Measurements from ENCODE around the gene RCAN1. TPM values are rescaled to one million over a fixed set of nuclear protein-coding genes. Genes with fewer than 3 reads are reported as not detected.

RCAN1 gene
- total RNA-seq, 1 experiment from 2014 or later: 9.7 TPM

- no TSS peak for BruUV-seq (replicated peaks)
- peaks cover 5 to 12% of the 10 kb centered on the region in 2 experiments; a peak in 3 of 4 replicates for H3K4me1 ChIP-seq (ENCODE audit: control insufficient read depth in 1 of 2, insufficient read depth in 2 of 2, low read length in 2 of 2)
- ChIA-PET RAD21 (ENCODE audit: low non-redundant PET in 1 of 2, low total read pairs in 2 of 2, uncharacterized antibody in 2 of 2, unreplicated experiment in 2 of 2) (interaction anchor here in 1 of 2 experiments (0.6 kb wide), 1 partner anchor 159 kb away, joined by 3 read pairs; no protein-coding TSS in a partner anchor), CTCF (interaction anchor here (2.1 kb wide), 1 partner anchor 13 kb away, joined by 10 read pairs; no protein-coding TSS in a partner anchor), POLR2A (no interaction called here)
- no peaks in the 10 kb centered on the region for H3K79me2 ChIP-seq (ENCODE audit: insufficient read depth, low read length)
- ATAC-seq (no peak), DNase-seq (ENCODE audit: low read depth, low spot score) (no peak)
- peak overlapping the region; percentile 94 for H3K4me2 ChIP-seq (ENCODE audit: low read length)
- H3K9me3 ChIP-seq (ENCODE audit: control insufficient read depth in 1 of 2, insufficient read depth in 1 of 2, low read depth in 1 of 2, low read length in 2 of 2): no peaks in the 10 kb centered on the region
- no peaks in the 10 kb centered on the region for H3K9me2 ChIP-seq (ENCODE audit: insufficient read depth)
- no peaks in the 10 kb centered on the region for H3K36me3 ChIP-seq (ENCODE audit: control insufficient read depth in 1 of 2, insufficient read depth in 2 of 2, low read length in 2 of 2)
- H3K27ac ChIP-seq (ENCODE audit: low read depth, low read length): no peak overlapping the region
- no peaks in the 10 kb centered on the region for H3K27me3 ChIP-seq (ENCODE audit: insufficient read depth, low read length)
- H2AFZ ChIP-seq (ENCODE audit: low read depth, low read length, poor library complexity, severe bottlenecking): peak overlapping the region; percentile 89
- intact Hi-C loops (cut with micrococcal nuclease): loop anchor here (2.0 to 10.0 kb wide), 2 partner anchors 15 to 61 kb away; no protein-coding TSS in a partner anchor
- no peaks in the 10 kb centered on the region for H4K20me1 ChIP-seq (ENCODE audit: insufficient read depth)
- no peak for TF ChIP-seq SIN3A (IDR thresholded peaks at IDR 0.05; ENCODE audit: low read depth)
- TF ChIP-seq YY1 (IDR thresholded peaks at IDR 0.05; ENCODE audit: extremely low read depth, insufficient replicate concordance, low read depth, low read length): no peak
- no peak for TF ChIP-seq JUND (IDR thresholded peaks at IDR 0.05)
- TF ChIP-seq MAX (IDR thresholded peaks at IDR 0.05): no peak
- no peak for TF ChIP-seq ELF1 (IDR thresholded peaks at IDR 0.05; ENCODE audit: borderline replicate concordance, low read depth)
- TF ChIP-seq, protein P1, sequence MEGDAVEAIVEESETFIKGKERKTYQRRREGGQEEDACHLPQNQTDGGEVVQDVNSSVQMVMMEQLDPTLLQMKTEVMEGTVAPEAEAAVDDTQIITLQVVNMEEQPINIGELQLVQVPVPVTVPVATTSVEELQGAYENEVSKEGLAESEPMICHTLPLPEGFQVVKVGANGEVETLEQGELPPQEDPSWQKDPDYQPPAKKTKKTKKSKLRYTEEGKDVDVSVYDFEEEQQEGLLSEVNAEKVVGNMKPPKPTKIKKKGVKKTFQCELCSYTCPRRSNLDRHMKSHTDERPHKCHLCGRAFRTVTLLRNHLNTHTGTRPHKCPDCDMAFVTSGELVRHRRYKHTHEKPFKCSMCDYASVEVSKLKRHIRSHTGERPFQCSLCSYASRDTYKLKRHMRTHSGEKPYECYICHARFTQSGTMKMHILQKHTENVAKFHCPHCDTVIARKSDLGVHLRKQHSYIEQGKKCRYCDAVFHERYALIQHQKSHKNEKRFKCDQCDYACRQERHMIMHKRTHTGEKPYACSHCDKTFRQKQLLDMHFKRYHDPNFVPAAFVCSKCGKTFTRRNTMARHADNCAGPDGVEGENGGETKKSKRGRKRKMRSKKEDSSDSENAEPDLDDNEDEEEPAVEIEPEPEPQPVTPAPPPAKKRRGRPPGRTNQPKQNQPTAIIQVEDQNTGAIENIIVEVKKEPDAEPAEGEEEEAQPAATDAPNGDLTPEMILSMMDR (IDR thresholded peaks at IDR 0.05 in 2 of 3, conservative IDR thresholded peaks at IDR 0.05 in 1 of 3; ENCODE audit: borderline replicate concordance in 1 of 3, insufficient read depth in 1 of 3, low read depth in 2 of 3, low read length in 2 of 3): no peak
- TF ChIP-seq EZH2phosphoT487 (IDR thresholded peaks at IDR 0.05; ENCODE audit: borderline replicate concordance): no peak
- no peak for TF ChIP-seq FOSL1 (IDR thresholded peaks at IDR 0.05; ENCODE audit: low read depth)
- no peak for TF ChIP-seq ZFX (IDR thresholded peaks at IDR 0.05)
- TF ChIP-seq EGR1 (IDR thresholded peaks at IDR 0.05; ENCODE audit: low read depth): no peak
- no peak for TF ChIP-seq POLR2A (IDR thresholded peaks at IDR 0.05; ENCODE audit: borderline replicate concordance, extremely low read depth, insufficient read depth, insufficient read length)
- no peak for TF ChIP-seq SP1 (IDR thresholded peaks at IDR 0.05; ENCODE audit: low read depth)
- TF ChIP-seq ZNF274 (IDR thresholded peaks at IDR 0.05; ENCODE audit: low read depth, low read length): no peak
- no peak for TF ChIP-seq SRF (IDR thresholded peaks at IDR 0.05; ENCODE audit: low read depth)
- no peak for TF ChIP-seq REST (IDR thresholded peaks at IDR 0.05; ENCODE audit: low read depth)
- H3K4me3 ChIP-seq (replicated peaks in 1 of 2; ENCODE audit: low read depth in 1 of 2, low read length in 2 of 2): peak overlapping the region; percentile 59 to 73
- H3K9ac ChIP-seq (ENCODE audit: low read length): 0 out of 2 replicates have a peak overlapping the region, but pooled peaks have one; percentile 46
These were observed 538 bp upstream of the RCAN1 start for GRCh38 chr21:34615487-34615814.
